Globus pallidus (tissue), 1 donor: Measurements from ENCODE around the gene KPNA4.
A peak's percentile ranks its signal among the peaks of the same experiment; 100 is the strongest.
"Not testable (repeated sequence)": the region's sequence is repeated elsewhere in the genome, so short reads cannot be mapped to it uniquely, and the experiment has no call there.

Source experiments
- DNase-seq: peaks from one replicate; pipeline ENCODE4 v3.0.0-alpha.2; 2015; ENCODE audit warnings: low spot score

KPNA4 gene, protein sequence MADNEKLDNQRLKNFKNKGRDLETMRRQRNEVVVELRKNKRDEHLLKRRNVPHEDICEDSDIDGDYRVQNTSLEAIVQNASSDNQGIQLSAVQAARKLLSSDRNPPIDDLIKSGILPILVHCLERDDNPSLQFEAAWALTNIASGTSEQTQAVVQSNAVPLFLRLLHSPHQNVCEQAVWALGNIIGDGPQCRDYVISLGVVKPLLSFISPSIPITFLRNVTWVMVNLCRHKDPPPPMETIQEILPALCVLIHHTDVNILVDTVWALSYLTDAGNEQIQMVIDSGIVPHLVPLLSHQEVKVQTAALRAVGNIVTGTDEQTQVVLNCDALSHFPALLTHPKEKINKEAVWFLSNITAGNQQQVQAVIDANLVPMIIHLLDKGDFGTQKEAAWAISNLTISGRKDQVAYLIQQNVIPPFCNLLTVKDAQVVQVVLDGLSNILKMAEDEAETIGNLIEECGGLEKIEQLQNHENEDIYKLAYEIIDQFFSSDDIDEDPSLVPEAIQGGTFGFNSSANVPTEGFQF

DNA sequence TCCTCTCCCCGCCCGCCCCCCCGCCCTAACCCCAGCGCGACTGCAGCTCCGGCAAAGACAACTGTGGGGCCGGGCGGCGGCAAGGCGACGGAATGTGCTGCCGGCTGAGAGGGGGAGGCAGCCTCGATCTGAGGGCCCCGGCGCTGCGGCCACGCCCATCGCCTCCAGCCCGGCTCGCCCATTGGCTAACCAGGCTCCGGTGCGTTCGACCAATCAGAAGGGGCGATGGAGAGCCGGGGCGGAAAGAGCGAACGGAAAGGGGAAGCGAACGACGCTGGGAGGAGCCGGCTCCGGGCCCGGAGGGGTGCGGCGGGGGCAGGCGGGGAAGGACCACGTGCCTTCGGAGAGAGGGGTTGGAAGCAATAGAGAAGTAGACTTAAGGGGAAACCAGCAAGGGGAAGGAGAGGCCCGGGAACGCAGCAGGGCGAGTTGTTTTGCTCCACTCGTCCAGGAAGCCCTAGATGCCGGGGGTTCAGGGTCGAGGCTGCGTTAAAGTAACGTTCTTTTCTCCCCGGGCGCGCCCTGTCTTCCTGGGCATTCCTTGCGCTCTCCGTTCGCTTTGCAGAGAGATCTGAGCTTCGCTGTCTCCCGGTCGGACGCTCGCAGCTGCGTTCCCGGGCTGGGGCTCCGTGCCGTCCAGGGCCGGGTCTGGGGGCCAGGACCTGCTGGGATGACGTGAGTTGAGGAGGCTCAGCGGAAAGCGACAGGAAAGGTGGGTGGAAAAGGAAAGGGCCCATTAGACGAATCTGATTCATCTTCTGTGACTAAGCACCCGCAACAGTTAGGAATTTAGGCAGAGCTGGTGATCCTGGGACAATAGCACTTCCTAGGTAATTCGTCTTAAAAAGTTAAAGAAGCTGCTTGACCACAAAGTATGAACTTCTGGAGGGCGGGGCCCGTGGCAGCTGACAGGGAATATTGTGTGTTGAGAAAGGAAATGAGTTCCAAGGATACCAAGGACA, at the start of gene KPNA4:
TSS of gene KPNA4 (minus strand) at position 130 of the 962 bp plus-strand sequence. CDS start 289 bp downstream, outside the sequence.
- DNase-seq, result peak; percentile 97

DNA sequence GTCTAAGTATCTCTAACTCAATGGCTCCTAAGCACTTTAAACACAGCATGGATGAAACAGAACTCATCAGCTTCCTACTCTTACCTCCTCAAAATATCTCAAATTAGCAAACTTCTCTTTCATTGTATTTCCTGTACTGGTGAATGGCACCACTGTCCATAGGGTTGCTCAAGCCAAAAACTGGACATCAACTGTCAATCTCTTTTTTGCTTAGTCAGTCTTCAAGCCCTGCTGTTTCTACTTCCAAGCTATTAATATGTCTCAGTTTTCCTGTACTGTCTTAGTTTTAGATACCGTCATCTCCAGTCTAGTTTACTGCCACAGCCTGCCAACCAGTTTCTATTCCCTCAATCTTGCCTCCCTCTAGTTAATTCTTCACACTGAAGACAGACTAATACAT, 48.3 kb upstream of the KPNA4 start:
- no peak for DNase-seq

DNA sequence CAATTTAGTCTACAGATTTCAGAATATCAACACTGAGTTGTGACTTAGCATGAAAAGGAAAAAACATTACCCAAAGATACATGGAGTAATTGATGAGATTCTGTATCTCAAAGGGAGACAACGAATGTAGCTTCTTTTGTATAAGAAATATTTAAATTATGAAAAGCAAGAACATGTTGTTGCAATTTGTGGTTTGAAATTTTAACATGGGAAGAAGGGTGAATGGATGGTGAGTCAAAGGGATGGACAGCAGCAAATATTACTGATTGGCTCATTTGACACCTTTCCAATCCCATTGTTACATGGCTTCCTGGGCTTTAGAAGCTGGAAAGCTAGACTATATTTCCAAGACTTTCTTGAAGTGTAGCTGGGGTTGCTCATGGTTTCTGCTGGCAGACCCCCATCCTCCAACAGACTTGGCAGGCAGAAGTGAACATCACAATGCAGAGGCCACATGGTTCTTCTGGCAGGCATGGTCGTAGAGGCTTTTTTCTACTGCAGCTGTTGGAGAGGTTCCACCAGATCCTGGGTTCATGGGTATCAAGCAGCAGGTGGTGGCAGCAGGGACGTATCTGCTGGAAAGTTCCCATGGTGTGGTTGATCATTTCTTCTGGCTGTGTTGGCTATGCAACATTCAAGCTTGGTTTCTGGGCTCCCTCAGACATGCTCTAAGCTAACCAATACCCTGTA, 47.2 kb upstream of the KPNA4 start:
- DNase-seq, result peak; percentile 19

- no peak for DNase-seq
These were observed 45.8 kb upstream of the KPNA4 start for GRCh38 chr3:160611141-160611540.

DNA sequence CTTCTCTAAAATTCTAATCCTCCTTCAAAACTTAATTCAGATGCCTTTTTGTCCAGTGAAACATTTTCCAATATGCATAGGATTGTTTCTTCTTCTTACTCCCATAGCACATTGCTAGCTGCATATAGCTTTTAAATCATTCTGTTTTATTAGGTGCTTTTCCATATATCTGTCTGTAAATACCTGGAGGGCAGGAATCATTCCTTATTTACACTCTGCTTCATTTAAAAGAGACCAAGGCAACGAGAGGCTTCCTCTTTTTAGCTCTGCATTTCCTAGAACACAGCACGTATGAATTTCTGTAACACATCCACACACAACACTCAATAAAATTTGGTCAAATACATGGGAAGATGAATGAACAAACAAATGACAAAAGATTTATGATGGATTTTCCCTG, 43.5 kb upstream of the KPNA4 start:
- no peak for DNase-seq

- DNase-seq, result no peak
These were observed 42.5 kb upstream of the KPNA4 start for GRCh38 chr3:160607826-160608225.

DNA sequence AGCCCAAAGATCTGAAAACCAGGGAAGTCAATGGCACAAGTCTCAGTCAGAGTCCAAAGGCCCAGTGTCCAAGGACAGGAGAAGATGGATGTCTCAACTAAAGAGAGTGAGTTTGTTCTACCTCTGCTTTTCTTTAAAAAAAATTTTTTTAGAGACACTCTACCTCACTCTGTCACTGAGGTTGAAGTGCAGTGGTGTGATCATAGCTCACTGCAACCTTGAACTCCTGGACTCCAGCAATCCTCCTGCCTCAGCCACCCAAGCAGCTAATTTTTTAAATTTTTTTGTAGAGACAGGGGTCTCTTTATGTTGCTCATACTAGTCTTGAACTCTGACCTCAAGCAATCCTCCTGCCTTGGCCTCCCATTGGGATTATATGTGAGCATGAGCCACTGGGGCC, 39.9 kb upstream of the KPNA4 start:
- no peak for DNase-seq

- DNase-seq, result not testable (repeated sequence)
These were observed 38.5 kb upstream of the KPNA4 start for GRCh38 chr3:160603845-160604244.

DNA sequence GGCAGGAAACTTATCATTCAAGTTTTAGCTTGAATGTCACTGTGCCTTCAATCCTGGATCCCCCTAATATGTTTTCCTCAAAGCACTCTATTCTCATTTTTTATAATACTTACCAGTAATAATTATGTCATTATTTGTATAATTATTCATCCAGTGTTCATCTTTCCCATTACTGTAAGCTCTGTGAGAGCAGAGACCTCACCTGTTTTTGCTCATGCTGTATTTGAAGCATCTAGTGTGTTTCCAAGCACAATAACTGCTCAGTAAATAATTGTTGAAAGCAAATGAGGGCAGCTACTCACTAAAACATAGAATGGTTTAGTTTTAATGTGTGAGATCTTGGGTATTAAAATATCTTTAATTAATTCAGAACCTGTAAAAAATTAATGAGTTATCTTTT, 36.9 kb upstream of the KPNA4 start:
- no peak for DNase-seq

DNA sequence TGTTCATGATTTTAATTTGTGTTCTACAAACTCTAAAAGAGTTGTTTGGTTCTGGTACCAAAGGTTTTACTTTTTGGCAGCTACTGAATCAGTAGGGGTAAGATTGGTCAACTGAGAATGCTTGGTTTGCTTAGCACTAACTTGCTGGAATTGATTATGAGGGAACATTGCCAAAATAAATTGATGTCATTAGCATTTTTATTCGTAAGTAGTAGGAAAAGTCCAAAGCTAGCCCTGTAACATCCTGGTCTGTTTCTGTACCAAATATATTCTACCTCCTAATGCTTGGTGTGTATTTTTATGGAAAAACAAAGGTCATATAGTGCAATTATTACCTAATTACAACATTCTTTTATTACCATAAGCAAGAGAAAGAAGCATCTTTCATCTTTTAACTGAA, 35.9 kb upstream of the KPNA4 start:
- DNase-seq, result no peak

DNA sequence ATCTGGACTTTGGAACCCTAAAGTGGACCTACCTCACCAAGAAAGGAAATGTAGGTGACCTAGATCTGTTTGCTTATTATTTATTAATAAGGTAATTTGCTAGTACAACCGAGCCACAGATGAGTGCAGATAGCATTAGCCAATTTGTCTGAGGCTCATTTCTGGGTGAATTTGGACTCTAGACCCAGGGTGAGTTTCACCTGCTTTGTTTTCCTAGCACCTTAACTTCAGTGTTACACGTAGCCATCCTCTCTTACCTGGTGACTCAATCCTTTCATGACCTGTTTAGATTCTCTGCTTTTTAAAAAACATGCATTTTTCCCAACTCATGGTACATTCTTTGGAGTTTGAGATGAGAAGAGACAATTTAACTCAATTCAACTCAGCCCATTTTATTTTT, 33.5 kb upstream of the KPNA4 start:
- no peak for DNase-seq

DNA sequence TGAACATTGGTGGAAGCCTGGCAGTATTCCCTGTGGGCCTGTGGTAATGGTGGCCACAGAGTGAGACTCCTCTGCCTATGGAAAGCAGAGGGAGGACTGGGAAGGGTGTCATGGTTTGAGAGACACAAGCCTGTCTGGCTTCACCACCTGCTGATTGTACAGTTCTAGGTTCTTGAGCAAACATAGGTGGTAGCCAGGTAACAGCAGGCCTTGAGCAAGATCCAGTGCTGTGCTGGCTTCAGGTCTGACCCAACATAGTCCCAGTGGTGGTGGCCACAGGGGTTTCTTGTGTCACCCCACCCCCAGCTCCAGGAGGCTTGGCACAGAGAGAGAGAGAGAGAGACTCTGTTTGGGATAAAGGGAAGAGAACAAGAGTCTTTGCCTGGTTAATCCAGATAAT, 22.7 kb upstream of the KPNA4 start:
- no peak for DNase-seq

- no peak for DNase-seq
These were observed 21.7 kb upstream of the KPNA4 start for GRCh38 chr3:160587105-160587504.

GRCh38 chr3:160586679-160587078, 21.3 kb upstream of the KPNA4 start:
- no peak for DNase-seq

- no peak for DNase-seq
These were observed 18.1 kb upstream of the KPNA4 start for GRCh38 chr3:160583451-160583850.

GRCh38 chr3:160580938-160581337, 15.6 kb upstream of the KPNA4 start:
- no peak for DNase-seq

GRCh38 chr3:160577556-160578195, 12.3 kb upstream of the KPNA4 start:
- no peak for DNase-seq

GRCh38 chr3:160577093-160577492, 11.7 kb upstream of the KPNA4 start:
- DNase-seq, result no peak

- no peak for DNase-seq
These were observed 11.2 kb upstream of the KPNA4 start for GRCh38 chr3:160576621-160577020.

GRCh38 chr3:160575589-160575988, 10.2 kb upstream of the KPNA4 start:
- DNase-seq, result no peak

DNA sequence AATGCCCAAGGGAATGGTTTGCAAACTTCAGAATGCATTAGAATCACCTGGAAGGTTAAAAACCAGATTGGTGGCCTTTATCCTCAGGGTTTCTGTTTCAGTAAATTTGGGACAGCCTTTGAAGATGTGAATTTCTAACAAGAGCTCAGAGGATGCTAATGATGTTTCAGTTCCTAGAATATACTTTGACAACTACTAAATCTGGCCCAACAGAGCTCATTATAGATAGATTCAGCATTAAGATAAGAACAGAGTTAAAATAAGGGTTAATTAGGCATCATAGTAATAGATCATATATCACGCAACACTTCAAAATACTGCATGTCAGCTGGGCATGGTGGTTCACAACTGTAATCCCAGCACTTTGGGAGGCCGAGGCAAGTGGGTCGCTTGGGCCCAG, 9.3 kb upstream of the KPNA4 start:
- no peak for DNase-seq
